Psoas muscle (tissue), 8 donors: ENCODE results near the gene CLCN4. TPM values are rescaled to one million over a fixed set of nuclear protein-coding genes. Genes with fewer than 3 reads are reported as not detected.
A peak's percentile ranks its signal among the peaks of the same experiment; 100 is the strongest.

Experiments used
- ATAC-seq, 4 donors: fragments of 200-7000 bp; cut with Tn5 transposase; one replicate each; pipeline ENCODE4 v1.9.1; 2020; ENCODE audit warnings: moderate library complexity in 3 of 4, mild to moderate bottlenecking in 2 of 4
- DNase-seq, 2 donors: peaks; one replicate each; pipeline ENCODE4 v3.0.0-alpha.2; 2020
- H3K27ac ChIP-seq: fragments of 200-600 bp; one replicate; pipeline ENCODE4 v1.8.0; 2022
- H3K27me3 ChIP-seq, 3 donors: fragments of 200-600 bp in 1 of 3; one replicate each; pipeline versions ENCODE4 v1.6.1 to v1.8.0; 2013 to 2022; ENCODE audit warnings: low read length in 2 of 3, mild to moderate bottlenecking in 2 of 3, moderate library complexity in 1 of 3; ENCODE audit not compliant: insufficient read depth in 3 of 3
- H3K36me3 ChIP-seq, 2 donors: fragments of 200-600 bp in 1 of 2; one replicate each; pipeline versions ENCODE4 v1.6.1 to v1.8.0; 2013 to 2022; ENCODE audit warnings: low read depth in 1 of 2, mild to moderate bottlenecking in 1 of 2, moderate library complexity in 1 of 2; ENCODE audit not compliant: insufficient read depth in 1 of 2
- H3K4me1 ChIP-seq: fragments of 200-600 bp; one replicate; pipeline ENCODE4 v1.8.0; 2022
- H3K4me3 ChIP-seq: fragments of 200-600 bp; one replicate; pipeline ENCODE4 v1.8.0; 2022; ENCODE audit warnings: mild to moderate bottlenecking
- H3K9me3 ChIP-seq: fragments of 200-600 bp; one replicate; pipeline ENCODE4 v1.8.0; 2022
- WGBS, 3 donors: extraction: QIAGEN DNeasy Blood & Tissue Kit; methylation state at CpG; one replicate each; pipeline versions ENCODE4 v1.1.6 to v1.1.7; 2013; 5-methylcytosine and 5-hydroxymethylcytosine counted together
- intact Hi-C, 2 donors: fragments of 100-400 bp; cut with DNase I; formaldehyde crosslinking; loops; one replicate each; pipeline versions ENCODE4 v1.11.0 to v1.14.2; 2022
- polyA plus RNA-seq, 3 donors: library from polyadenylated mRNA; stranded (reverse); fragments of 200-250 nt; gene quantifications; one replicate each; pipeline ENCODE4 v1.2.3, GENCODE V29; 2013
- total RNA-seq, 4 donors: library from RNA; stranded (reverse); fragmentation: NEBNext Ultra II Directional in 2 of 4; extraction: Animal tissue kit (Norgen Biotek cat#: 25700) in 2 of 4; gene quantifications; one replicate each; pipeline versions ENCODE4 v1.2.1 to v1.2.4, GENCODE V29; 2021 to 2023
- TF ChIP-seq, protein P1 (sequence below): fragments of 200-600 bp; IDR thresholded peaks from one replicate; pipeline ENCODE4 v1.8.0; 2022; ENCODE audit warnings: antibody characterized with exemption
- donor health status: healthy with polysubstance abuse.
- donor health status: DM: no; HTN: no; CAD: no; lungs with moderate emphysema.
- donor health status: Bipolar disorder and iron deficiency.
- donor health status: healthy.
- donor health status: DM: yes; HTN: yes; CAD: no.
- donor health status: DM: no; HTN: no; CAD: no.
- donor health status: DM: no; HTN: no; CAD: no.
- donor health status: DM: yes; HTN: yes; CAD: no.

Gene CLCN4
- total and polyA plus RNA-seq, 7 donors, result 4.1 to 75.9 (median 53.8) TPM

DNA sequence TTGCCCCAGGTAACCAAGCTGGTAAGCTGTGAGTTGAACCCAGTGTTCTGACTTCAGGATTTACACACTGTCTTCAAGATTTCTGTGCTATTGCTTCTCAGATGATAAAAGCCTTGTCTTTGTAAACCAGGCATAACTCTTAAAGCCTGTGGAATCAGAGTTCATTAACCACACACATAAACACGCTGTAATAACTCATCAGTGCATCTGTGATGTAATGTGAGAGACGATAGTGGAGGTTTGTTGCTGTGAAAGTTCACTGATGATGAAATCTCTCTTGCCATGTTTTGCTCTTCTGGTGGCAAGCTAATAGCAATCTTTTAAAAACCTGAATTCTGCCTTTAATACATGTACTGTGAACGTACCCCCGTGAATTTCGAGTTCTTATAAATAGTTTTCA lies 41.5 kb downstream of the CLCN4 start:
- Histone ChIP-seq H3K4me3 (no peak overlapping the region), H3K36me3 (no peaks in the 10 kb centered on the region), H3K9me3 (no peaks in the 10 kb centered on the region), H3K27ac (no peak overlapping the region), H3K27me3 (no peaks in the 10 kb centered on the region), H3K4me1 (no peaks in the 10 kb centered on the region)
- WGBS, 3 donors, result 57 to 72% (median 58%) methylated on average over 5 of the region's 5 CpGs
- ATAC-seq (no peak), DNase-seq (no peak)
- TF ChIP-seq, protein P1, sequence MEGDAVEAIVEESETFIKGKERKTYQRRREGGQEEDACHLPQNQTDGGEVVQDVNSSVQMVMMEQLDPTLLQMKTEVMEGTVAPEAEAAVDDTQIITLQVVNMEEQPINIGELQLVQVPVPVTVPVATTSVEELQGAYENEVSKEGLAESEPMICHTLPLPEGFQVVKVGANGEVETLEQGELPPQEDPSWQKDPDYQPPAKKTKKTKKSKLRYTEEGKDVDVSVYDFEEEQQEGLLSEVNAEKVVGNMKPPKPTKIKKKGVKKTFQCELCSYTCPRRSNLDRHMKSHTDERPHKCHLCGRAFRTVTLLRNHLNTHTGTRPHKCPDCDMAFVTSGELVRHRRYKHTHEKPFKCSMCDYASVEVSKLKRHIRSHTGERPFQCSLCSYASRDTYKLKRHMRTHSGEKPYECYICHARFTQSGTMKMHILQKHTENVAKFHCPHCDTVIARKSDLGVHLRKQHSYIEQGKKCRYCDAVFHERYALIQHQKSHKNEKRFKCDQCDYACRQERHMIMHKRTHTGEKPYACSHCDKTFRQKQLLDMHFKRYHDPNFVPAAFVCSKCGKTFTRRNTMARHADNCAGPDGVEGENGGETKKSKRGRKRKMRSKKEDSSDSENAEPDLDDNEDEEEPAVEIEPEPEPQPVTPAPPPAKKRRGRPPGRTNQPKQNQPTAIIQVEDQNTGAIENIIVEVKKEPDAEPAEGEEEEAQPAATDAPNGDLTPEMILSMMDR, result no peak
- intact Hi-C loops, result no loop called here

DNA sequence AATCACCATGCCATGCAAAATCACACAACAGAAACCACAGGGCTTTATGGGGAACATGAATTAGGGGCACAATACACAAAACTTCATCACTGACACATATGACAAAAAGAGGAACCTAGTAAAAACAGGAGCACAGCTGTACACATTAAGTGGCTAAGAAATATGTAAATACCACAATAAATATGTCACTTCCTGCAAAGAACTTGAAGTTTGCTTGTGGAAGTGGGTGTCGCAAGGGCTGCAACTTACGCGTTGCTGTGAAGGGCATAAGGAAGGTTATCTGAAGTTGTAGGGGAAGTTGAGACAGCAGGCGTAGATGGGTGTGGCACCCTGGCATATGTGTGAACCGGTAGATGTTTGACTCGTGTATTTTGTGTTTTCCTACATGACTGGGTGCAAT lies 42.4 kb downstream of the CLCN4 start:
- Histone ChIP-seq H3K27me3 (no peaks in the 10 kb centered on the region), H3K4me3 (no peak overlapping the region), H3K9me3 (no peaks in the 10 kb centered on the region), H3K27ac (no peak overlapping the region), H3K36me3 (no peaks in the 10 kb centered on the region), H3K4me1 (no peaks in the 10 kb centered on the region)
- ATAC-seq, result peak in 1 of 4 donors; percentile 8
- intact Hi-C loops, result no loop called here
- DNase-seq, result peak; percentile 39 to 65
- TF ChIP-seq, protein P1, result no peak
- 67 to 74% (median 68%) methylated on average over 4 to 6 of the region's 6 CpGs for WGBS, 3 donors

DNA sequence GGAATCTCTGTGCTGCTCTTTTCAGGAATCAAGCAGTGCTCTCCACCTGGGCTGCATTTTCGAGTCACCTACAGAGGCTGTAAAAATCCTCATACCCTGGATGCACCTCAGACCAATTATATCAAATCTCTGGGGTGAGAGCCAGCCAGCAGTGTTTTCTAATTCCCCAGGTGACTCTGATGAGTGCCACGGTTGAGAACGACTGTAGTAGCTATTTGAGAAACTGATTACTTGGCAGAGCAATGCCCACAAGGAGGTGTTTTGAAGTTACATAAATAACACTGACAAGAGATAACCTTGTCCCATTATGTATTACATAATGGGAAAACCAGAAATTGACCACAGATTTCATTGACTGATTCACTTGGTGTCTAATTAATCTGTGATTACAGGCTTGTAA lies 46.8 kb downstream of the CLCN4 start:
- H3K9me3 ChIP-seq, result no peaks in the 10 kb centered on the region
- ATAC-seq (no peak), DNase-seq (no peak)
- H3K4me1 ChIP-seq, result no peaks in the 10 kb centered on the region
- no peak overlapping the region for H3K4me3 ChIP-seq
- no peaks in the 10 kb centered on the region for H3K27me3 ChIP-seq
- H3K27ac ChIP-seq, result no peak overlapping the region
- intact Hi-C loops, result no loop called here
- WGBS, 3 donors, result 32 to 58% (median 47%) methylated on average over 3 of the region's 3 CpGs
- TF ChIP-seq, protein P1, result no peak
- peaks cover 0 to 25% of the 10 kb centered on the region in 2 donors for H3K36me3 ChIP-seq

DNA sequence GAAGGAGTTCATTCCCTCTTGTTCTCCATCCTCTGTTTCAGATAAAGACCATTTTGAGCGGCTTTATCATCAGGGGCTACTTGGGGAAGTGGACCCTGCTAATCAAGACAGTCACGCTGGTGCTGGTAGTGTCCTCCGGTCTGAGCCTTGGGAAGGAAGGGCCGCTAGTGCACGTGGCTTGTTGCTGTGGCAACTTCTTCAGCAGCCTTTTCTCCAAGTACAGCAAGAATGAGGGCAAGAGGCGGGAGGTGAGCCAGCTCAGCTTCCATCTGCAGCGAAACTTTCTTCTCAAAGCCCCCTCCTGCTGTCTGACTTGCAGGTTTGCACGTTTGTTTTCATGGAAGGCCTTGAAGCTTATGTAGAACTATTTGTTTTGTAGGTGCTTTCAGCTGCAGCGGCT lies 49.5 kb downstream of the CLCN4 start:
- intact Hi-C loops, result no loop called here
- WGBS, 3 donors, result 68 to 92% (median 83%) methylated on average over 9 of the region's 9 CpGs
- Histone ChIP-seq H3K4me1 (no peaks in the 10 kb centered on the region), H3K9me3 (no peaks in the 10 kb centered on the region), H3K27ac (no peak overlapping the region), H3K27me3 (no peaks in the 10 kb centered on the region), H3K36me3 (peaks cover 0 to 29% of the 10 kb centered on the region in 2 donors), H3K4me3 (no peak overlapping the region)
- DNase-seq (no peak), ATAC-seq (no peak)
- TF ChIP-seq, protein P1, result no peak

DNA sequence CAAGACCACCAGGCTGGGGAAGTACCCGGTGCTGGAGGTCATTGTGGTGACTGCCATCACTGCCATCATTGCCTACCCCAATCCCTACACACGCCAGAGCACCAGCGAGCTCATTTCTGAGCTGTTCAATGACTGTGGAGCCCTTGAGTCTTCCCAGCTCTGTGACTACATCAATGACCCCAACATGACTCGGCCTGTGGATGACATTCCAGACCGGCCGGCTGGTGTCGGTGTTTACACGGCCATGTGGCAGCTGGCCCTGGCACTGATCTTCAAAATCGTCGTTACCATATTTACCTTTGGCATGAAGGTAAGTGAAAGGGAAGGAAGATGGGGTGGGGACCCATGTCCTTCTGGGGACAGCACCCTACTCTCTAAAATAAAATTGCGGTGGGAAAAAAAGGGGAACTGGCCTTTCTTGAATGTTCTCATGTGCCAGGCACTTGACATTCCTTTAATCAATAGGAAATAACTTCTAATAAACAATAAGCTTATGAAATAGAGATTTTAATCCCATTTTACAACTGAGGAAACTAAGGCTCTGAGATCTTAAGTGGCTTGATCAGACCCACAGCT lies 51.6 kb downstream of the CLCN4 start:
- TF ChIP-seq, protein P1, result no peak
- H3K4me1 ChIP-seq, result no peaks in the 10 kb centered on the region
- peaks cover 0 to 38% of the 10 kb centered on the region in 2 donors for H3K36me3 ChIP-seq
- no peak overlapping the region for H3K4me3 ChIP-seq
- no peak overlapping the region for H3K27ac ChIP-seq
- ATAC-seq, result peak in 2 of 4 donors; percentile 32 to 40
- no peak for DNase-seq
- 50 to 67% (median 62%) methylated on average over 11 of the region's 11 CpGs for WGBS, 3 donors
- no peaks in the 10 kb centered on the region for H3K27me3 ChIP-seq
- intact Hi-C loops, result no loop called here
- H3K9me3 ChIP-seq, result no peaks in the 10 kb centered on the region
